C1 segment of cervical spinal cord (tissue), 14 donors: Measurements from ENCODE around the gene GBX1.

ENCODE experiments used
- DNase-seq, 14 donors: peaks; one replicate each; lab custom pipeline; 2025; lab: John Stamatoyannopoulos, UW

GBX1 gene

GRCh38 chr7:151114151-151115090, 53.1 kb downstream of the GBX1 start:
- no peak for DNase-seq

GRCh38 chr7:151113344-151114150, 53.9 kb downstream of the GBX1 start:
- DNase-seq = peak in 1 of 14 donors; percentile 12

- DNase-seq = peak in 12 of 14 donors; percentile 20 to 74 (median 47)
Measured at GRCh38 chr7:151110941-151111645, 56.4 kb downstream of the GBX1 start.

- DNase-seq = no peak
Measured at GRCh38 chr7:151110236-151110940, 57.1 kb downstream of the GBX1 start.

GRCh38 chr7:151109094-151110048, 58.1 kb downstream of the GBX1 start:
- DNase-seq = no peak

- DNase-seq = peak in 1 of 14 donors; percentile 55
Measured at GRCh38 chr7:151107882-151108281, 59.6 kb downstream of the GBX1 start.

GRCh38 chr7:151104411-151105235, 62.9 kb downstream of the GBX1 start:
- DNase-seq = no peak

- DNase-seq = no peak
Measured at GRCh38 chr7:151103973-151104372, 63.5 kb downstream of the GBX1 start.

- DNase-seq = no peak
Measured at GRCh38 chr7:151102991-151103390, 64.5 kb downstream of the GBX1 start.

GRCh38 chr7:151101621-151102396, 65.7 kb downstream of the GBX1 start:
- no peak for DNase-seq

GRCh38 chr7:151100921-151101320, 66.6 kb downstream of the GBX1 start:
- no peak for DNase-seq

GRCh38 chr7:151099486-151100211, 67.8 kb downstream of the GBX1 start:
- no peak for DNase-seq
